ENCODE results near the gene KIF12.

- TF ChIP-seq CTCF (IDR thresholded peaks at IDR 0.05) (no peak), EP300 (IDR thresholded peaks at IDR 0.05) (no peak), POLR2A (IDR thresholded peaks at IDR 0.05) (no peak)
Measured at GRCh38 chr9:114078781-114079156, 20.3 kb downstream of the KIF12 start.

Data from ovary (tissue), 3 donors.